Sigmoid colon (tissue), 4 donors: Measurements from ENCODE around the gene PARP15.

Experiments used
- CTCF ChIP-seq, 4 experiments: fragments of 450-650 bp in 3 of 4; fragments of 200-600 bp in 1 of 4; IDR thresholded peaks; one replicate each; pipeline ENCODE4 v1.5.1; 2016 to 2019; ENCODE audit warnings: antibody characterized with exemption in 4 of 4, mild to moderate bottlenecking in 3 of 4, moderate library complexity in 2 of 4
- POLR2A ChIP-seq, 2 donors: fragments of 450-650 bp; IDR thresholded peaks; one replicate each; pipeline ENCODE4 v1.6.1; 2016; ENCODE audit warnings: antibody characterized with exemption in 2 of 2, mild to moderate bottlenecking in 2 of 2, moderate library complexity in 2 of 2
- POLR2AphosphoS5 ChIP-seq, 4 donors: sonication (generic); formaldehyde crosslinking; IDR thresholded peaks; one replicate each; pipeline ENCODE4 v1.6.1; 2017; ENCODE audit warnings: antibody characterized with exemption in 4 of 4

GRCh38 chr3:122608916-122609315 lies 31.5 kb downstream of the PARP15 start:
- TF ChIP-seq POLR2AphosphoS5 (IDR thresholded peaks at IDR 0.05) (no peak), CTCF (IDR thresholded peaks at IDR 0.05) (no peak), POLR2A (IDR thresholded peaks at IDR 0.05) (no peak)
